ENCODE data around the gene CDH20. TPM values are rescaled to one million over a fixed set of nuclear protein-coding genes. Genes with fewer than 3 reads are reported as not detected.

The CDH20 gene
- polyA plus RNA-seq, 3 donors = not detected

DNA sequence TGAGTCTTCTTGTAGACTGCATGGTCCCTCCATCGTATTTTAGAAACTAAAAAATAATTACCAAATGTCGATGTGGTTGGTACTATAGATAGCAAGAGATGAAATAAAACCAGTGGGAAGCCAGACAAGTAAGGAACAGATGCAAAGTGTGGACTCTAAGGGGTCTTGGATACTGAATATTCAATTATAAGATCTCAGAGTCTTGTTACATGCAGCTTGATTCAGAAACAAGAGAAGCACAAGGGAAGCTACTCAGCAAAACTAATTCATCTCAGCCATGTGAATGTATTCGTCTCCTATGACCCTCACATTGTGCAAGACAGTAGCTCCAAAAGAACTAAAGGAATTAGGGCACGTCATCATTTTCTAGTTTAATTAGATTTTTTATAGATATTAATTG, 80.9 kb downstream of the CDH20 start:
- peaks cover 0 to 2% (median 0%) of the 10 kb centered on the region in 7 donors for H3K9me3 Mint-ChIP-seq
- no CpG with 5 or more reads among the region's 4 CpGs for WGBS (ENCODE audit: insufficient coverage)
- Histone ChIP-seq H3K4me2 (replicated peaks; ENCODE audit: extremely low read depth, low read length, poor library complexity, severe bottlenecking) (no peak overlapping the region), H3K27me3 (ENCODE audit: control insufficient read depth in 2 of 2, insufficient read depth in 2 of 2, low read length in 2 of 2) (no peaks in the 10 kb centered on the region), H2AFZ (ENCODE audit: insufficient read depth, low read depth, low read length, poor library complexity, severe bottlenecking) (no peak overlapping the region), H4K20me1 (ENCODE audit: insufficient read depth, low read length) (no peaks in the 10 kb centered on the region), H3K9ac (ENCODE audit: insufficient read depth, low read length, poor library complexity, severe bottlenecking) (no peak overlapping the region), H3K79me2 (ENCODE audit: insufficient read depth, low read length) (no peaks in the 10 kb centered on the region), H3K9me3 (replicated peaks in 1 of 2; ENCODE audit: control insufficient read depth in 1 of 2, insufficient read depth in 1 of 2, low read length in 2 of 2) (no peaks in the 10 kb centered on the region), H3K4me1 (ENCODE audit: control insufficient read depth in 1 of 2, insufficient read depth in 2 of 2, low read length in 2 of 2) (no peaks in the 10 kb centered on the region), H3K4me3 (replicated peaks in 1 of 3; ENCODE audit: low read depth in 2 of 3, low read length in 3 of 3) (no peak overlapping the region), H3K27ac (ENCODE audit: low read depth in 1 of 2, low read length in 2 of 2) (no peak overlapping the region), H3K36me3 (replicated peaks in 1 of 2; ENCODE audit: control insufficient read depth in 1 of 2, insufficient read depth in 2 of 2, low read length in 2 of 2) (no peaks in the 10 kb centered on the region)
- H3K27me3 Mint-ChIP-seq (ENCODE audit: low read depth in 3 of 3) = no peaks in the 10 kb centered on the region
- no peaks in the 10 kb centered on the region for H3K4me1 Mint-ChIP-seq
- TF ChIP-seq, protein P1, sequence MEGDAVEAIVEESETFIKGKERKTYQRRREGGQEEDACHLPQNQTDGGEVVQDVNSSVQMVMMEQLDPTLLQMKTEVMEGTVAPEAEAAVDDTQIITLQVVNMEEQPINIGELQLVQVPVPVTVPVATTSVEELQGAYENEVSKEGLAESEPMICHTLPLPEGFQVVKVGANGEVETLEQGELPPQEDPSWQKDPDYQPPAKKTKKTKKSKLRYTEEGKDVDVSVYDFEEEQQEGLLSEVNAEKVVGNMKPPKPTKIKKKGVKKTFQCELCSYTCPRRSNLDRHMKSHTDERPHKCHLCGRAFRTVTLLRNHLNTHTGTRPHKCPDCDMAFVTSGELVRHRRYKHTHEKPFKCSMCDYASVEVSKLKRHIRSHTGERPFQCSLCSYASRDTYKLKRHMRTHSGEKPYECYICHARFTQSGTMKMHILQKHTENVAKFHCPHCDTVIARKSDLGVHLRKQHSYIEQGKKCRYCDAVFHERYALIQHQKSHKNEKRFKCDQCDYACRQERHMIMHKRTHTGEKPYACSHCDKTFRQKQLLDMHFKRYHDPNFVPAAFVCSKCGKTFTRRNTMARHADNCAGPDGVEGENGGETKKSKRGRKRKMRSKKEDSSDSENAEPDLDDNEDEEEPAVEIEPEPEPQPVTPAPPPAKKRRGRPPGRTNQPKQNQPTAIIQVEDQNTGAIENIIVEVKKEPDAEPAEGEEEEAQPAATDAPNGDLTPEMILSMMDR (IDR thresholded peaks at IDR 0.05) = no peak
- H3K36me3 Mint-ChIP-seq = no peaks in the 10 kb centered on the region
- intact Hi-C loops (cut with micrococcal nuclease) = no loop called here
- no peak overlapping the region for H3K4me3 Mint-ChIP-seq
- no peak for DNase-seq
- H3K27ac Mint-ChIP-seq = no peak overlapping the region

- Histone ChIP-seq H3K79me2 (ENCODE audit: insufficient read depth, low read length) (no peaks in the 10 kb centered on the region), H3K36me3 (replicated peaks in 1 of 2; ENCODE audit: control insufficient read depth in 1 of 2, insufficient read depth in 2 of 2, low read length in 2 of 2) (no peaks in the 10 kb centered on the region), H3K4me2 (replicated peaks; ENCODE audit: extremely low read depth, low read length, poor library complexity, severe bottlenecking) (no peak overlapping the region), H3K9me3 (replicated peaks in 1 of 2; ENCODE audit: control insufficient read depth in 1 of 2, insufficient read depth in 1 of 2, low read length in 2 of 2) (no peaks in the 10 kb centered on the region), H3K4me1 (ENCODE audit: control insufficient read depth in 1 of 2, insufficient read depth in 2 of 2, low read length in 2 of 2) (no peaks in the 10 kb centered on the region), H3K27ac (ENCODE audit: low read depth in 1 of 2, low read length in 2 of 2) (no peak overlapping the region), H3K4me3 (replicated peaks in 1 of 3; ENCODE audit: low read depth in 2 of 3, low read length in 3 of 3) (no peak overlapping the region), H3K9ac (ENCODE audit: insufficient read depth, low read length, poor library complexity, severe bottlenecking) (no peak overlapping the region), H2AFZ (ENCODE audit: insufficient read depth, low read depth, low read length, poor library complexity, severe bottlenecking) (no peak overlapping the region), H4K20me1 (ENCODE audit: insufficient read depth, low read length) (no peaks in the 10 kb centered on the region), H3K27me3 (ENCODE audit: control insufficient read depth in 2 of 2, insufficient read depth in 2 of 2, low read length in 2 of 2) (no peaks in the 10 kb centered on the region)
- no peaks in the 10 kb centered on the region for H3K36me3 Mint-ChIP-seq
- DNase-seq = no peak
- no peaks in the 10 kb centered on the region for H3K4me1 Mint-ChIP-seq
- intact Hi-C loops (cut with micrococcal nuclease) = no loop called here
- peaks cover 0 to 7% (median 6%) of the 10 kb centered on the region in 3 donors for H3K27me3 Mint-ChIP-seq (ENCODE audit: low read depth in 3 of 3)
- no peak overlapping the region for H3K4me3 Mint-ChIP-seq
- no peak overlapping the region for H3K27ac Mint-ChIP-seq
- WGBS (ENCODE audit: insufficient coverage) = no CpG with 5 or more reads among the region's 1 CpG
- H3K9me3 Mint-ChIP-seq = peaks cover 0 to 2% (median 0%) of the 10 kb centered on the region in 7 donors
- TF ChIP-seq, protein P1 (IDR thresholded peaks at IDR 0.05) = no peak
These were observed 86.5 kb downstream of the CDH20 start for GRCh38 chr18:61419763-61420162.
